ENCODE measurements around the gene ANGPTL5.

Gene ANGPTL5

DNA sequence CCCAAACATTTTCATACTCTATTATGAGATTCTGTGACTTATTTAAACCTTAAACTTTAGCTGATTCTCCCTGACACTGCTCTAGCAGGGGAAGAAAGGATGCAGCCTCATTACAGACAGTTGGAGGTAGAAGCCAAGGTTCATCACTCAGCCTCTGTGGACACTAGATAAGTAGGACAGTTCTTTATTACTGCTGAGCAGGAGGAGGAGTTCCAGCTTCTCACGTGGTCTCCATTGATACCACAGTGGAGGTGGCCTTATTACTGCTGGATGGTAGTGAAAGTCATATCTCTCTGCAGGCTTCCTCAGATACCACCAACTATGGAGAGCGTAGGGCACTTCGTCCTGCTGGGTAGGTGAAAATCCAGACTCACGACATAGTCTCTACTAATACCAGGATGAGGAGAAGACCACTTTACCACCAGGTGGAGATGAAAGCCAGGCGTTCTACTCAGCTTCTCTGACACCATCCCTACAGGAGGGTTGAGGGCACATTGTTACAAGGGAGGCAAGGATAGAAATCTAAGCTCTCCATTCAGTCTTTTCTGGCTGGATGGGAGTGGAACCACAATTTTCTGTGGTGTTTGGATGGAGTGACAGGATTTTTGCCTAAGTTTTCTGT, 13.1 kb upstream of the ANGPTL5 start:
- H3K36me3 ChIP-seq (ENCODE audit: control insufficient read depth, insufficient read depth, low read length), result no peaks in the 10 kb centered on the region
- no peaks in the 10 kb centered on the region for H3K9me3 ChIP-seq (ENCODE audit: control insufficient read depth, low read length)
- no peak overlapping the region for H3K27ac ChIP-seq (ENCODE audit: insufficient read depth, low read depth, low read length, poor library complexity, severe bottlenecking)
- H3K4me1 ChIP-seq (ENCODE audit: control insufficient read depth, insufficient read depth, low read length), result no peaks in the 10 kb centered on the region
- WGBS, 2 experiments, result 87 to 89% methylated on average over 5 of the region's 5 CpGs
- no peak overlapping the region for H3K4me3 ChIP-seq (ENCODE audit: insufficient read depth, low read depth, low read length)
- H3K27me3 ChIP-seq (ENCODE audit: control insufficient read depth, insufficient read depth, low read length, poor library complexity, severe bottlenecking), result no peaks in the 10 kb centered on the region

GRCh38 chr11:101923554-101923953, 7.2 kb upstream of the ANGPTL5 start:
- Histone ChIP-seq H3K4me3 (ENCODE audit: insufficient read depth, low read depth, low read length) (no peak overlapping the region), H3K9me3 (ENCODE audit: control insufficient read depth, low read length) (no peaks in the 10 kb centered on the region), H3K27me3 (ENCODE audit: control insufficient read depth, insufficient read depth, low read length, poor library complexity, severe bottlenecking) (no peaks in the 10 kb centered on the region), H3K4me1 (ENCODE audit: control insufficient read depth, insufficient read depth, low read length) (no peaks in the 10 kb centered on the region), H3K36me3 (ENCODE audit: control insufficient read depth, insufficient read depth, low read length) (no peaks in the 10 kb centered on the region), H3K27ac (ENCODE audit: insufficient read depth, low read depth, low read length, poor library complexity, severe bottlenecking) (no peak overlapping the region)
- 99 to 100% methylated on average over 2 of the region's 2 CpGs for WGBS, 2 experiments

DNA sequence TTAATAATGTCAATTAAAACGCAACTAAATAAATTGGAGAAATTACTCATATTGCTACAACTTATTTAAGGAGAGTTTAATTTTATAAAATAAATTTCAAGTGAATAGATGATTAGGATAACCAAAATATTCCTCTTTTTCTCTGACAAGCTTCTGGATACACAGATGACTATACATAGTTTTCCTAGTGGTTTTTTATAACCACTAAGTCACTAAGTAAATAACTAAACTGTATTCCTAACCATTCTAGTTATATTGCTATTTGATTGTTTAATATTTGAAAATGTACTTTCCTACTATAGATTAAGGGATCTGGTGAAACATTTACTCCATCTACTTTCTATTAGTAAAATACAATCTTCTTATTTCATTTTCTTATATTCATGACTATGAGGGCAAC, 4.7 kb upstream of the ANGPTL5 start:
- no peaks in the 10 kb centered on the region for H3K9me3 ChIP-seq (ENCODE audit: control insufficient read depth, low read length)
- WGBS, 2 experiments, result no CpG with 5 or more reads among the region's 1 CpG
- no peaks in the 10 kb centered on the region for H3K36me3 ChIP-seq (ENCODE audit: control insufficient read depth, insufficient read depth, low read length)
- no peaks in the 10 kb centered on the region for H3K27me3 ChIP-seq (ENCODE audit: control insufficient read depth, insufficient read depth, low read length, poor library complexity, severe bottlenecking)
- H3K4me3 ChIP-seq (ENCODE audit: insufficient read depth, low read depth, low read length), result no peak overlapping the region
- H3K27ac ChIP-seq (ENCODE audit: insufficient read depth, low read depth, low read length, poor library complexity, severe bottlenecking), result no peak overlapping the region
- no peaks in the 10 kb centered on the region for H3K4me1 ChIP-seq (ENCODE audit: control insufficient read depth, insufficient read depth, low read length)

DNA sequence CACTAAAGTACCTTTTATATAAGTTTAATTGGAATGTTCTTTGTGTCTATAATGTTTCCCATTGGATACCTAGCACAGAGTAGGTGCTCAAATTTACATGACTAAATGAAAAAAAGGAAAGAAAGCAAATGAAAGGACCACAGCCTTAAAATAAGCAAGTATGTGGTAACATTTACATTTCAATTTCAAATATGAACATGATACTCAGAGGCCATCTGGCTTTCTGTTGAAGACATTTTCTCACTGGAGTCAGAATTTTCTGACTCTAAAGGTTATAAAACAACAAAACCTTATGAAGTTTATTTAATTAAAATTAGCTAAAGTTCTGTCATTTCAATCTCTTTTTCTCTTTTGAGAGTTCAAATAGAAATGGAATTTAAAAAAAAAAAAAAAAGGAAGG, 904 bp upstream of the ANGPTL5 start:
- Histone ChIP-seq H3K9me3 (ENCODE audit: control insufficient read depth, low read length) (no peaks in the 10 kb centered on the region), H3K4me3 (ENCODE audit: insufficient read depth, low read depth, low read length) (no peak overlapping the region), H3K4me1 (ENCODE audit: control insufficient read depth, insufficient read depth, low read length) (no peaks in the 10 kb centered on the region), H3K27me3 (ENCODE audit: control insufficient read depth, insufficient read depth, low read length, poor library complexity, severe bottlenecking) (no peaks in the 10 kb centered on the region), H3K36me3 (ENCODE audit: control insufficient read depth, insufficient read depth, low read length) (no peaks in the 10 kb centered on the region), H3K27ac (ENCODE audit: insufficient read depth, low read depth, low read length, poor library complexity, severe bottlenecking) (no peak overlapping the region)

DNA sequence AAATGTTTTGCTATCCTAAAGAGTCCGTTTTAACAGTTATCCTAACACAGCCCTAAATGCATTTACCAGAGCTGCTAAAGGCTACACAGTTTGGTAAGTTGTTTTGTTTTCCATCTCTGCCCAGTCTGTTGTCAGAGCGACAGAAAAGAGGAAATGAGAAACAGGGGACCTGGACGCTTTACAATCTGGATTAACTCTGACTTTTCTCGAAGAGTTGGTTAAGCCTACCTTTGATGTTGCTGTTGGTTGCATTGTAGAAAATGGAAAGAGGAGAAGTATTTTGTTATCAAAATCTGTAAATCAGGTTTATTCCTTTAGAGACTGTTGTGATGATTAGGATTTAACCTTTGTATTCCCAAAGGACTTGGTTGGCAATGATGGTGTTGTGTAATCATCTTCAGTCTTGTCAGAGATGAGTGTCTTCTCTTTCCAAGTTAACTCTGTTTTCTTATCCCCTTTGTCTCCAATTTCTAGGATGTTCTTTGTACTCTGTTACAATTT, 481 bp downstream of the ANGPTL5 start:
- no peaks in the 10 kb centered on the region for H3K36me3 ChIP-seq (ENCODE audit: control insufficient read depth, insufficient read depth, low read length)
- H3K9me3 ChIP-seq (ENCODE audit: control insufficient read depth, low read length), result no peaks in the 10 kb centered on the region
- H3K4me1 ChIP-seq (ENCODE audit: control insufficient read depth, insufficient read depth, low read length), result no peaks in the 10 kb centered on the region
- H3K27me3 ChIP-seq (ENCODE audit: control insufficient read depth, insufficient read depth, low read length, poor library complexity, severe bottlenecking), result no peaks in the 10 kb centered on the region
- peak overlapping the region; percentile 59 for H3K4me3 ChIP-seq (ENCODE audit: insufficient read depth, low read depth, low read length)
- no peak overlapping the region for H3K27ac ChIP-seq (ENCODE audit: insufficient read depth, low read depth, low read length, poor library complexity, severe bottlenecking)
- 52 to 70% methylated on average over 4 of the region's 4 CpGs for WGBS, 2 experiments

DNA sequence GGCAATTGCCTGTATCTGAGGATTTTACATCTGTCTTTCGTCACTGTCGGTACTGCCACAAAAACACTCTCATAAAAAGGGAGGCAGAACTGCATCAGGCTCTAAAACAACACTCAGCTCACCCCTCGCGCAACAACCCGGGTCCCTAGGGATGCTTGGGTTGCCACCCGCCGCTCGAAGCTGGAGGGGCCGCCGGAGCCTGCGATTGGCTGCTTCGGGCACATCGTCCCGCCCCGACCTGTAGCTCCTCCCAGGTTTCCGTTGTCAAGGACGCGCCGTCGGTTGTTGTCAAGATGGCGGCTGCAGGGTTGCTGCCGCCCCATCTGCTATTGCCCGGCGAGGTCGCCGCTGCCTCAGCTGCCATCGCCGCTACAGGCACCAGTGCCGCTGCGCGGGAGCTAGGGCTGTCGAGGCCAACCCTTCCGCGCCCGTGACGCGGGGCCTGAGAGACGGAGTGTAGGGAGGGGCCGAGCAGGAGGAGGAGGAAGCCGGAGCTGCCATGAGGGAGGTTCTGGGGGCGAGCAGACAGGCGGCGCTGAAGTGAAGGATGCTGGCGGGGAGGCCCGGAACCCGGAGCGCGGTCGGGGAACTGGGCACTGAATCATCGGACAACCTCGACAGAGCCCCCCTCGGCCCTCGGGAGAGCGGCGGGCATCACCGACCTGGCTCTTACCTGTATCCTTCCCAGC, 1.4 kb downstream of the ANGPTL5 start, which contains the start of gene CEP126:
Gene CEP126 (plus strand): TSS at position 273 of the 689 bp plus-strand sequence. CDS start 275 bp downstream, at position 548.
- WGBS, 2 experiments, result 0 to 1% methylated on average over 56 of the region's 56 CpGs
- Histone ChIP-seq H3K27ac (ENCODE audit: insufficient read depth, low read depth, low read length, poor library complexity, severe bottlenecking) (peak within 1 kb of the TSS; percentile 79), H3K27me3 (ENCODE audit: control insufficient read depth, insufficient read depth, low read length, poor library complexity, severe bottlenecking) (no peaks in the 10 kb centered on the region), H3K36me3 (ENCODE audit: control insufficient read depth, insufficient read depth, low read length) (no peaks in the 10 kb centered on the region), H3K4me3 (ENCODE audit: insufficient read depth, low read depth, low read length) (peak within 1 kb of the TSS; percentile 59), H3K9me3 (ENCODE audit: control insufficient read depth, low read length) (no peaks in the 10 kb centered on the region), H3K4me1 (ENCODE audit: control insufficient read depth, insufficient read depth, low read length) (no peaks in the 10 kb centered on the region)

DNA sequence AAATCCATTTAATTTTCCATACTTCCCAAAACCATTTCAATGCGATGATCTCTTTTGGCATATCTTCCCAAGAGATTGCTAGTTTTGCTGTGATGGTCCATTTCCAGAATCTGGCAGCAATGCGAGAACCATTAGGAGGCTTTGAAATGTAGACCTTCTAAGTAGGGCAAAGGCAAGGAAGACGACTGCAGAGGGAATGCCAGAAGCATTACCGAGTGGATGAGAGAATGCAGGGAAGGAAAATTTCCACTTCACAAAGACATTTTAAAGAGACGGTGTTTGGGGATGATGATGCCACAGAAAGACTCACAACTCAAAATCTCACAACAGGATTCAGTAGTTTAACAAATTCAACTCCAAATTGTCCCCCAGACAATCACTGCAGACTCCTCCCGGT, 2.0 kb downstream of the ANGPTL5 start:
- Histone ChIP-seq H3K27ac (ENCODE audit: insufficient read depth, low read depth, low read length, poor library complexity, severe bottlenecking) (peak overlapping the region; percentile 79), H3K27me3 (ENCODE audit: control insufficient read depth, insufficient read depth, low read length, poor library complexity, severe bottlenecking) (no peaks in the 10 kb centered on the region), H3K4me1 (ENCODE audit: control insufficient read depth, insufficient read depth, low read length) (no peaks in the 10 kb centered on the region), H3K9me3 (ENCODE audit: control insufficient read depth, low read length) (no peaks in the 10 kb centered on the region), H3K4me3 (ENCODE audit: insufficient read depth, low read depth, low read length) (peak overlapping the region; percentile 59), H3K36me3 (ENCODE audit: control insufficient read depth, insufficient read depth, low read length) (no peaks in the 10 kb centered on the region)
- 23 to 33% methylated on average over 4 to 6 of the region's 6 CpGs for WGBS, 2 experiments

DNA sequence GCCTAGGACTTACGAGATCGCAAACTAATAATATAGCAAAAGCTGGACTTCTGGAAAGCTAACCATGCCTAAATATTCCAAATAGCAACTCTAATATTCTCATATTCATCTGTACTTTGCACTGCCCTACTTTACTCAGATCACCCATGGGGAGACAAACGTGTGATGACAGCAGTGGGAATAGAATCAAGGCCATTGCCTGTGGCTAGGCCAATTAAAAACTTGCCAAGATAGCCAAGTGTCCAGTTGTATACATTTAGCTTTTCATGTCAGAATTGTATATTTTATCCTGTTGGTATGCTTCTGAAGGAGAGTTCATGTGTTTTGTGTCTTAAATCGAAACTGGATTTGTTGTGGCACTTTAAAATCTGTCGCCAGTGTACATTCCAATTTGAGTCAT, 2.7 kb downstream of the ANGPTL5 start:
- no peaks in the 10 kb centered on the region for H3K36me3 ChIP-seq (ENCODE audit: control insufficient read depth, insufficient read depth, low read length)
- no peak overlapping the region for H3K27ac ChIP-seq (ENCODE audit: insufficient read depth, low read depth, low read length, poor library complexity, severe bottlenecking)
- no peaks in the 10 kb centered on the region for H3K4me1 ChIP-seq (ENCODE audit: control insufficient read depth, insufficient read depth, low read length)
- 95 to 96% methylated on average over 5 of the region's 5 CpGs for WGBS, 2 experiments
- no peak overlapping the region for H3K4me3 ChIP-seq (ENCODE audit: insufficient read depth, low read depth, low read length)
- no peaks in the 10 kb centered on the region for H3K9me3 ChIP-seq (ENCODE audit: control insufficient read depth, low read length)
- no peaks in the 10 kb centered on the region for H3K27me3 ChIP-seq (ENCODE audit: control insufficient read depth, insufficient read depth, low read length, poor library complexity, severe bottlenecking)

DNA sequence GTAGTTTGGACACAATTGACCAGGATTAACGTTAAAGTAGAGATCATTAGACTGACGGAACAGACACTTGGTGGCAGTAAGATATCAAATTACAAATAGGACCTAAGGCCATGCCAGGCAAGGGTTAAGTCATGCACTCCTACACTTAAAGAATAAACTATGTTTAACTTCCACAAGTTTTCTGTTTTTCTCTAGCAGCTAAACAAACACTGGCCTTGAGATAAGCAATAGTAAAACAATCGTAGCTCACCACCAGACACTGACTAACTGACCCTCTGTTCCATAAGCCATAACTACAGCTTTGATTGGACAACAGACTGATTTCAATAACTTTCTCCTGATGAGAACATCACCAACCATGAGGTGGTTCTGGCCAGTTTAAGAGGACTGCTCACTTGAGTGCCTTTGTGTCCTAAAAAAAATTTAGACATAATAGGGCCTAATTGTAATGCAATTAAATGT, 3.5 kb downstream of the ANGPTL5 start:
- H3K4me1 ChIP-seq (ENCODE audit: control insufficient read depth, insufficient read depth, low read length), result no peaks in the 10 kb centered on the region
- no peak overlapping the region for H3K27ac ChIP-seq (ENCODE audit: insufficient read depth, low read depth, low read length, poor library complexity, severe bottlenecking)
- H3K9me3 ChIP-seq (ENCODE audit: control insufficient read depth, low read length), result no peaks in the 10 kb centered on the region
- no peak overlapping the region for H3K4me3 ChIP-seq (ENCODE audit: insufficient read depth, low read depth, low read length)
- H3K36me3 ChIP-seq (ENCODE audit: control insufficient read depth, insufficient read depth, low read length), result no peaks in the 10 kb centered on the region
- WGBS, 2 experiments, result 54% methylated on average over 3 of the region's 3 CpGs
- H3K27me3 ChIP-seq (ENCODE audit: control insufficient read depth, insufficient read depth, low read length, poor library complexity, severe bottlenecking), result no peaks in the 10 kb centered on the region

DNA sequence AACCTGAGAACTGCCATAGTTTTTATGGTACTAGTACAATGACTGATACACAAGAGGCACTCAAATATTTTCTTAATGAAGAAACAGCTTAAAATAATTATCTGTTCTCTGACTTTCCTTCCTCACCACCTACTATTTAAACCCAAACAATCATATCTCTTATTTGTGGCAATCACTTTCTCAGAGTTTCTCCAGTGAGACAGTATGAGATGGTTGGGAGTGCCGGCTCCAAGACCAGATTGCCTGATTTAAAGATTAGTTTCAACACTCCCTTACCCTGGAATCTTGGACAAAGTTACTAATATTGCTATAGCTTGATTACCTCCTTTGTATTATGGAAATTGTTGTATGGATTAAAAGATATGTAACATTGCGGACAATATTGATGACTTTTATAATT, 7.2 kb downstream of the ANGPTL5 start:
- Histone ChIP-seq H3K4me1 (ENCODE audit: control insufficient read depth, insufficient read depth, low read length) (no peaks in the 10 kb centered on the region), H3K9me3 (ENCODE audit: control insufficient read depth, low read length) (no peaks in the 10 kb centered on the region), H3K36me3 (ENCODE audit: control insufficient read depth, insufficient read depth, low read length) (no peaks in the 10 kb centered on the region), H3K4me3 (ENCODE audit: insufficient read depth, low read depth, low read length) (no peak overlapping the region), H3K27me3 (ENCODE audit: control insufficient read depth, insufficient read depth, low read length, poor library complexity, severe bottlenecking) (no peaks in the 10 kb centered on the region), H3K27ac (ENCODE audit: insufficient read depth, low read depth, low read length, poor library complexity, severe bottlenecking) (no peak overlapping the region)
- 83 to 100% methylated on average over 1 of the region's 2 CpGs for WGBS, 2 experiments

All from ectodermal cell (in vitro differentiated cells).